Epithelial cell of proximal tubule (primary cell): Measurements from ENCODE around the gene RBM38. TPM values are rescaled to one million over a fixed set of nuclear protein-coding genes. Genes with fewer than 3 reads are reported as not detected.

Source experiments
- DNase-seq: peaks from one replicate; pipeline ENCODE4 v3.0.0-alpha.2; 2011; ENCODE audit warnings: low read depth
- H3K4me3 ChIP-seq: 2 replicates; pipeline ENCODE4 v1.5.1; 2011; ENCODE audit warnings: low read depth, mild to moderate bottlenecking, low read length
- total RNA-seq: library from RNA; depleted of rRNA; stranded (reverse); fragments of >200 nt; gene quantifications from 2 replicates; pipeline ENCODE4 v1.2.3, GENCODE V29; 2015
- TF ChIP-seq, protein P1 (sequence below): conservative IDR thresholded peaks from 2 replicates; pipeline ENCODE4 v1.5.1; 2012; ENCODE audit warnings: low read depth, mild to moderate bottlenecking, low read length

RBM38 gene
- total RNA-seq, 1 donor from 2014 or later = 36.8 TPM

- H3K4me3 ChIP-seq = peak overlapping the region; percentile 79
- no peak for DNase-seq
- TF ChIP-seq, protein P1, sequence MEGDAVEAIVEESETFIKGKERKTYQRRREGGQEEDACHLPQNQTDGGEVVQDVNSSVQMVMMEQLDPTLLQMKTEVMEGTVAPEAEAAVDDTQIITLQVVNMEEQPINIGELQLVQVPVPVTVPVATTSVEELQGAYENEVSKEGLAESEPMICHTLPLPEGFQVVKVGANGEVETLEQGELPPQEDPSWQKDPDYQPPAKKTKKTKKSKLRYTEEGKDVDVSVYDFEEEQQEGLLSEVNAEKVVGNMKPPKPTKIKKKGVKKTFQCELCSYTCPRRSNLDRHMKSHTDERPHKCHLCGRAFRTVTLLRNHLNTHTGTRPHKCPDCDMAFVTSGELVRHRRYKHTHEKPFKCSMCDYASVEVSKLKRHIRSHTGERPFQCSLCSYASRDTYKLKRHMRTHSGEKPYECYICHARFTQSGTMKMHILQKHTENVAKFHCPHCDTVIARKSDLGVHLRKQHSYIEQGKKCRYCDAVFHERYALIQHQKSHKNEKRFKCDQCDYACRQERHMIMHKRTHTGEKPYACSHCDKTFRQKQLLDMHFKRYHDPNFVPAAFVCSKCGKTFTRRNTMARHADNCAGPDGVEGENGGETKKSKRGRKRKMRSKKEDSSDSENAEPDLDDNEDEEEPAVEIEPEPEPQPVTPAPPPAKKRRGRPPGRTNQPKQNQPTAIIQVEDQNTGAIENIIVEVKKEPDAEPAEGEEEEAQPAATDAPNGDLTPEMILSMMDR = no peak
Observed at GRCh38 chr20:57392512-57393271, 1.5 kb downstream of the RBM38 start.

DNA sequence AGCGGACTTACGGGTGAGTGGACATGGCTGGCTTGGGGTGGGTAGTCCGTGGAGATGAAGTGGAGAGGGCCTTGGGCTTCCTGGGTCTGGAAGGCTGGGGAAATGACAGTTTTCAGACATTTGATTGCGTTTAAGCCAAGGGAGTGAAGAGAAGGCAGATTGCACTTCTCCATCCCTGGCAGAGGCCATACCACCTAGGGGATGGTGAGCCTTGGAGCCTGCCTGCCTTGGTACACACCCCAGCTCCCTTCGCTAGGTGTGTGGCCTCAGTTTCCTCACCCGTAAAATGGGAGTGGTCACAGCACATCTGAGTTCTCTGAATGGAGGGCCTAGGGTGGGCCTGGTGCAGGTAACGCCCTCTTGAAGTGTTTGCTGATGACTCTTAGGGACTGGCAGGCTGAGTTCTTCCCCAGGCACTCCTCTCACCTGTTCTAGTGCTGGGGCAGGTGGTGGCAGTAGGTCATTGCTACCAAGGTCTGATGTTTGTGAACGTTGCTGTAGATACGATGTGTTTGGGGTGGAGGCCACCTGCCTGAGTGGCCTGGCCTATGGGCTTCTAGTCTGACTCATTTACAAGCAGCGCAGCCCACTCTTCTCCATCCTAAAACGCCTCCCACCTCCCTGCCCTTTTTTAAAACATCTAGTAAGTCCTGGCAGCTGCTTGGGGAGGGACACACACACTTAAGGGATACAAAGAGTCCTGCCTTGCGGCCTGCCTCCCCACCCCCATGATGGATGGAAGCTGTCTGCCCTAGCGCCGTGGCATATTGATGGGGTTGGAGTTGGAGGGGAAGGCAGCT, 2.3 kb downstream of the RBM38 start:
- TF ChIP-seq, protein P1 = no peak
- peak overlapping the region; percentile 79 for H3K4me3 ChIP-seq
- DNase-seq = no peak

- no peak for DNase-seq
- TF ChIP-seq, protein P1 = no peak
- H3K4me3 ChIP-seq = no peak overlapping the region
Observed at GRCh38 chr20:57394121-57395082, 3.2 kb downstream of the RBM38 start.

DNA sequence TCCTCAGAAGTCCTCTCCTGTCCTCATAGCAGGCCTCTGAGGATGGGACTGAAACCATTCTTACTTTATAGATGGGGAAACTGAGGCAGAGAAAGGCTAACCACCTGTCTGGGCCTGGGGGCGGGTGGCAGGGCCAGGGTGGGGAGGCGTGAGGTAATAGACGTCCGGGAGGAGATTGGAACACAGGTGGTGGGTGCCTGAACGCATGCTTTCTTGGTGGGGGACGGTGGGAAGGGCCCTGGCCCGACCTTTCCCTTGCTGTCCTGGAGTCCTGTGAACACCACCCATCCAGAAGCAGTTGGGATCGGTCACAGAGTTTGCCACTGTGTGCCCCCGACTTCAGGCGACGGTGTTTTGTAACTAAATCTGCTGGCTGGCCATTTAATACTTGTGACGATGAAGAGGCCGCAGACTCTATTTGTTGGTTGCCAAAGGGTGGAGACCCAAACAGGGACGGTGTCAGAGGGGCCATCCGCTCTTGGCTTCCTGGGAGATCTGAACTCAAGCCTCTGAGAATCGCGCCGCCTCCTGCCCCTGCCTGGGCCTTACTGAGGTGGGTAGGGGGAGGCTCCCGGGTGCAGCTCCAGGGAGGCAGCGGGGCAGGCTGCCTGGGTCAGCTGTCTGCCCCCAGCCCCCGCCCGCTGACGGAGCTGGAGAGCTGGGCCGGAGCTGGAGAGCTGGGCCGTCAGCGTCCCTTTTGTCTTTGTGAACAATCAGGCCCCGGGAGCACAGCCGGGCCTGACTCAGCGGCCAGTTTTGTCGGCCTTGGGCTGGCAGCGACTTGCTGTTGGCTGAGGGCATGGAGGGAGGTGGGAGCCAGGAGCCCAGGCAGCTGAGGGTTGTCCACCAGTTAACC, 4.1 kb downstream of the RBM38 start:
- TF ChIP-seq, protein P1 = no peak
- no peak for DNase-seq

DNA sequence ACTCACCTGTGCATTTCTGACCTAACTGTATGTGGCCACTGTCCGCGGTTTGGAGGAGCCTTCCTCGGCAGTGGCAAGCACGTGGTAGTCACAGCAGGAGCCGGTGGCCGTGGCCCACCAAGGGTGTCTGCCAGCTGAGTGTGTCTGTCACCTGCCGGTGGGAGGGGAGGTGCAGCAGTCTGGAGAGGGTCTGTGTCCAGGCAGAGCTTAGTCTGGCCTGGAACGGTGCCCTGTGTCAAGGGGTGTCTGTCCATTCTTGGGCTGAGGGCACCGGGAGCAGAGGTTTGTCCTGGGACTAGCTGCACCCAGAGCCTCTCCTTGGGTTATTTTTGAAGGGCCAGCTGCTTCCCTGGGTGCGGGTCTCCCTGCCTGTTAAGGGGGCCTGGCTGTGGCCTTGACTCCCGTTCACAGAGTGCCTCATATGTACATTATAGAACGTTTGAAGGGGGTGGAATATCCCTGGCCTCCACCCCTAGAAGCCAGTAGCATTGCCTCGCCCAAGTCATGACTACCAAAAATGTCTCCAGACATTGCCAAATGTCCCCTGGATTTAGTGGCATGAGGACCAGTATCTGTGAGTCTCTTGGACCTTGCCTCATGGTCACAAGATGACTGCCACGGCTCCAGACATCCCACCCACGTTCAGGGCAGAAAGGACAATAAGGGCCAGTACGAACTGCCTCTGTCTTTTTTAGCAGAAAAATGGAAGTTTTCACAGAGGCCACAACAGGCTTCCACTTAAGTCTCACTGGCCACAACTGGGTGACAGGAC, 5.2 kb downstream of the RBM38 start:
- DNase-seq = no peak
- no peak overlapping the region for H3K4me3 ChIP-seq
- TF ChIP-seq, protein P1 = no peak

More for the DNA sequence above, 4.1 kb downstream of the RBM38 start:
- H3K4me3 ChIP-seq = peak overlapping the region; percentile 21
